DND-41 (cell line): ENCODE data around the gene GPHA2.

Experiments
- ATAC-seq: fragments of 200-7000 bp; cut with Tn5 transposase; 3 replicates; pipeline ENCODE4 v1.9.1; 2021; ENCODE audit warnings: low read depth; ENCODE audit not compliant: insufficient read depth
- DNase-seq: peaks from one replicate; pipeline ENCODE4 v3.0.0-alpha.2; 2020
- H2AFZ ChIP-seq: 2 replicates; pipeline ENCODE4 v1.6.0; 2012; ENCODE audit warnings: low read depth, low read length
- H3K27ac ChIP-seq: 2 replicates; pipeline ENCODE4 v1.5.1; 2012; ENCODE audit warnings: low read length, inconsistent platforms
- H3K27me3 ChIP-seq: fragments of 200-600 bp; sonication (generic); 2 replicates; pipeline ENCODE4 v1.6.0; 2012; ENCODE audit warnings: low read length, mild to moderate bottlenecking, inconsistent platforms; ENCODE audit not compliant: insufficient read depth, poor library complexity
- H3K36me3 ChIP-seq: 2 replicates; pipeline ENCODE4 v1.5.1; 2012; ENCODE audit warnings: low read length, inconsistent platforms; ENCODE audit not compliant: insufficient read depth
- H3K4me1 ChIP-seq: 2 replicates; pipeline ENCODE4 v1.5.1; 2012; ENCODE audit warnings: mild to moderate bottlenecking, low read length; ENCODE audit not compliant: insufficient read depth
- H3K4me2 ChIP-seq: 2 replicates; pipeline ENCODE4 v1.6.0; 2012; ENCODE audit warnings: mild to moderate bottlenecking, moderate library complexity, low read length, inconsistent platforms; ENCODE audit not compliant: insufficient read depth
- H3K4me3 ChIP-seq, 2 experiments: fragments of 200-600 bp in 1 of 2; shearing (Covaris generic) in 1 of 2; 2 replicates each; pipeline ENCODE4 v1.5.1; 2012 to 2016; ENCODE audit warnings: inconsistent platforms in 2 of 2, low read length in 2 of 2, mild to moderate bottlenecking in 2 of 2, low read depth in 1 of 2, moderate library complexity in 1 of 2
- H3K79me2 ChIP-seq: 2 replicates; pipeline ENCODE4 v1.6.0; 2012; ENCODE audit warnings: low read length, inconsistent platforms; ENCODE audit not compliant: insufficient read depth
- H3K9ac ChIP-seq: 2 replicates; pipeline ENCODE4 v1.6.0; 2012; ENCODE audit warnings: low read depth, mild to moderate bottlenecking, inconsistent platforms, low read length, moderate library complexity
- H3K9me3 ChIP-seq: 2 replicates; pipeline ENCODE4 v1.5.1; 2012; ENCODE audit warnings: low read length, moderate library complexity, mild to moderate bottlenecking, inconsistent platforms; ENCODE audit not compliant: insufficient read depth, severe bottlenecking
- H4K20me1 ChIP-seq: 2 replicates; pipeline ENCODE4 v1.6.0; 2012; ENCODE audit warnings: low read length; ENCODE audit not compliant: insufficient read depth
- CTCF ChIP-seq: IDR thresholded peaks from 2 replicates; pipeline ENCODE4 v1.5.1; 2012; ENCODE audit warnings: borderline replicate concordance, low read length, moderate library complexity, mild to moderate bottlenecking; ENCODE audit not compliant: poor library complexity, severe bottlenecking; ENCODE audit errors: extremely low read depth
- EZH2 ChIP-seq: IDR thresholded peaks from 3 replicates; pipeline ENCODE4 v1.6.1; 2012; ENCODE audit warnings: borderline replicate concordance, low read depth, mild to moderate bottlenecking, moderate library complexity, low read length, inconsistent platforms; ENCODE audit not compliant: severe bottlenecking

Gene GPHA2

GRCh38 chr11:64911689-64912088 lies 24.0 kb downstream of the GPHA2 start:
- ATAC-seq (no peak), DNase-seq (no peak)
- 0 out of 2 replicates have a peak, but pooled peaks cover 2% of the 10 kb centered on the region for H4K20me1 ChIP-seq
- no peak overlapping the region for H3K4me2 ChIP-seq
- no peaks in the 10 kb centered on the region for H3K9me3 ChIP-seq
- no peak overlapping the region for H3K27ac ChIP-seq
- H2AFZ ChIP-seq, result no peak overlapping the region
- H3K27me3 ChIP-seq, result no peaks in the 10 kb centered on the region
- no peak overlapping the region for H3K9ac ChIP-seq
- TF ChIP-seq EZH2 (no peak), CTCF (no peak)
- no peak overlapping the region for H3K4me3 ChIP-seq
- peaks cover 16% of the 10 kb centered on the region for H3K79me2 ChIP-seq
- H3K36me3 ChIP-seq, result peaks cover 72% of the 10 kb centered on the region
- peaks cover 17% of the 10 kb centered on the region for H3K4me1 ChIP-seq

GRCh38 chr11:64911142-64911541 lies 24.6 kb downstream of the GPHA2 start:
- no peaks in the 10 kb centered on the region for H3K27me3 ChIP-seq
- no peak overlapping the region for H3K4me3 ChIP-seq
- peaks cover 77% of the 10 kb centered on the region for H3K36me3 ChIP-seq
- H3K9me3 ChIP-seq, result no peaks in the 10 kb centered on the region
- H3K4me2 ChIP-seq, result no peak overlapping the region
- peaks cover 11% of the 10 kb centered on the region for H3K79me2 ChIP-seq
- H3K27ac ChIP-seq, result no peak overlapping the region
- ATAC-seq, result no peak
- TF ChIP-seq CTCF, result no peak
- TF ChIP-seq EZH2, result no peak
- no peak overlapping the region for H3K9ac ChIP-seq
- no peak for DNase-seq
- peaks cover 13% of the 10 kb centered on the region for H3K4me1 ChIP-seq
- H4K20me1 ChIP-seq, result 0 out of 2 replicates have a peak, but pooled peaks cover 2% of the 10 kb centered on the region
- H2AFZ ChIP-seq, result no peak overlapping the region

- no peak overlapping the region for H3K27ac ChIP-seq
- peaks cover 83% of the 10 kb centered on the region for H3K36me3 ChIP-seq
- H3K4me2 ChIP-seq, result no peak overlapping the region
- H4K20me1 ChIP-seq, result no peaks in the 10 kb centered on the region; the same call in 1 of the 2 replicates
- no peak for DNase-seq
- no peak for ATAC-seq
- peaks cover 5% of the 10 kb centered on the region for H3K79me2 ChIP-seq
- H2AFZ ChIP-seq, result no peak overlapping the region
- H3K4me1 ChIP-seq, result peaks cover 8% of the 10 kb centered on the region
- no peaks in the 10 kb centered on the region for H3K27me3 ChIP-seq
- H3K9me3 ChIP-seq, result no peaks in the 10 kb centered on the region
- no peak for TF ChIP-seq CTCF
- no peak for TF ChIP-seq EZH2
- no peak overlapping the region for H3K4me3 ChIP-seq
- H3K9ac ChIP-seq, result no peak overlapping the region
Measured at GRCh38 chr11:64910451-64911093, 25.1 kb downstream of the GPHA2 start.
